ENCODE results near the gene EBI3.
"Not testable (repeated sequence)": the region's sequence is repeated elsewhere in the genome, so short reads cannot be mapped to it uniquely, and the experiment has no call there.

Gene EBI3

DNA sequence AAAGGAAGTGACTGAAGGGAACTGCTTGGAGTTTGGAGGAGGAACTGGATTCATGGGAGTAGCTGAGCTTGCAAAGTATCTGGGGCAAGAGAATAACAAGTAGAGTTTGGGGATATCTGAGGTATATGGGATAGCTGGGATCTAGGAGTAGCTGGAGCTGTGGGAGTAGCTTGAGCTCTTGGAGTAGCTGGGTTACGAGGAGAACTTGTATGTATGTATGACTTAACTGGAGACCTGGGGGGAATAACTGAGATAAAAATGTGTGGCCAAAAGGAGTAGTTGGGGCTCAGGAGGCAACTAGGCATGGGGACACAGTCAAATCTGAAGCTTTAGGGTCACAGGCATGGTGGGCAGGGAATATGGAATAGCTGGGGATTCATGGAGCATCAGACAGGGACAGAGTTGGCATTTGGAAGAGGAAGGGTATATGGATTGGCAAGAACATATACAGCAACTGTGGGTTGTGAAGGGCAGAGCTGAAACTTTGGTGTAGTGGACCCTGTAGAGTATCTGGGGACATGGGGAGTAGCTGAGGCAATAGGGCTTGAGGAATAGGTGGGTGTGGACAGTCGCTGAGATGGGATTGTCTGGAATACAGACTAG lies 28.3 kb upstream of the EBI3 start:
- DNase-seq = no peak

DNA sequence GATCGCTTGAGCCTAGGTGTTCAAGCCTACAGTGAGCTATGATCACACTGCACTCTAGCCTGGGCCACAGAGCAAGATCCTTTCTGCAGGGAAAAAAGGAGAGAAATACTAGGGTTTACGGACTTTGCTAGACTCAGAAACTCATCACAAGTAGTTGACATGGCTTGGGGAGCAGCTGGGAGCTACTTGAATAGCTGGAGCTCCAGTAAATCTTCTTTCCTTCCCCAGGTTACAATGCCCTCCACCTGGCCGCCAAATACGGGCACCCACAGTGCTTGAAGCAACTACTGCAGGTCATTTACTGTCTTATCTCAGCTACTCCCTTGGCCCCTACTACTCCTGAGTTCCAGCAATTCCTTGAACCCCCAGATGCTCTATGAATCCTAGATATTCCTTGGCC lies 27.5 kb upstream of the EBI3 start:
- no peak for DNase-seq

DNA sequence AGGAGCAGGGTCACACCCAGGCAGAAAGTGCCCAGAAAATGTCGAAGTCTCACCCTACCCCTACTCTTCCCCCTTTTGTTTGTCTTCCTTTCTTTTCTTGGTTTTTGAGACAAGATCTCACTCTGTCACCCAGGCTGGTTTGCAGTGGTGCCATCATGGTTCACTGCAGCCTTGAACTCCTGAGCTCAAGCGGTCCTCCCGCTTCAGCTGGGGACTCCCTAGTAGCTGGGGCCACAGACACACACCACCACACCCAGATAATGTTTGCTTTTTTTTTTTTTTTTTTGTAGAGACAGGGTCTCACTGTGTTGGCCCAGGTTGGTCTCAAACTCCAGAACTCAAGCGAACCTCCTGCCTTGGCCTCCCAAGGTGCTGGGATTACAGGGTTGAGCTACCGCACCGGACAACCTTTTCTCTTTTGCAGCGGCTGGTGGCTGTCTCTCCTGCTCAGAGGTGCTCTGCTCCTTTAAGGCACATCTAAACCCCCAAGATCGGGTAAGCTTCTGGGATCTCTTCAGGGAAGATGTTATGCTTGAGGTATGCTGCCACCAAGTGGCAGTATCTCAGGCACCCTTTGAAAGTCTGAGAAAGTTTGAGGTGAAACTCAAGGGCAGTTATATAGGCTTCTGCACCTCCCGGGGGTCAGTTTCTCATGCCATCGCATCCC lies 22.4 kb upstream of the EBI3 start:
- no peak for DNase-seq

DNA sequence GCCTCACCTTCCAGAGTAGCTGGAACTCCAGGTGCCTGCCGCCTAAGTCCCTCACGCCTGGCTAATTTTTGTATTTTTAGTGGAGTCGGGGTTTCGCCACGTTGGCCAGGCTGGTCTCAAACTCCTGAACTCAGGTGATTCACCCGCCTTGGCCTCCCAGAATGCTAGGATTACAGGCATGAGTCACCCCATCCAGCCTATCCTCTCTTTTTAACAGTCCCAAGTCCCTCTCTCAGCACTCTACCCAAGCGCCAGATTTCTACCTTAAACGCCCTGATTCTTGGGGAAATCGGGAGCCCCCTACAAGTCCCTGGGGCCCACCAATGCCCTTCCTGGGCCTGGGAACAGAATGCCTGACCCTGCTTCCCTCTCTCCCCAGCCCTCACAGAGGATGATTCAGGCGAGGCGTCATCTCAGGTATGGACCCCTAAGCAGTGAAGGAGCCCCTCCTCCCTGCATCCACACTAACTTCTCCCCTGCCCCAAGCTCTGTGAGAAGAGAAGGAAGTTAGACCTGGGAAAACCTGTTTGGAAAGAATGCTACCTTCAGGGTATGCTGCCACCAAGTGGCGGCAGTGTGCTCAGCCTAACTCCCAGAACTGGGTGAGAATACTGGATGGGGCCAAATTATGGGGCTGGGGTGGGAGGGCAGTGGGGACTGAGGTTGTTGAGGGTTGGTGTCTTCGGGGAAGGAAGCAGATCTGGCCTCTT lies 20.8 kb upstream of the EBI3 start:
- no peak for DNase-seq

DNA sequence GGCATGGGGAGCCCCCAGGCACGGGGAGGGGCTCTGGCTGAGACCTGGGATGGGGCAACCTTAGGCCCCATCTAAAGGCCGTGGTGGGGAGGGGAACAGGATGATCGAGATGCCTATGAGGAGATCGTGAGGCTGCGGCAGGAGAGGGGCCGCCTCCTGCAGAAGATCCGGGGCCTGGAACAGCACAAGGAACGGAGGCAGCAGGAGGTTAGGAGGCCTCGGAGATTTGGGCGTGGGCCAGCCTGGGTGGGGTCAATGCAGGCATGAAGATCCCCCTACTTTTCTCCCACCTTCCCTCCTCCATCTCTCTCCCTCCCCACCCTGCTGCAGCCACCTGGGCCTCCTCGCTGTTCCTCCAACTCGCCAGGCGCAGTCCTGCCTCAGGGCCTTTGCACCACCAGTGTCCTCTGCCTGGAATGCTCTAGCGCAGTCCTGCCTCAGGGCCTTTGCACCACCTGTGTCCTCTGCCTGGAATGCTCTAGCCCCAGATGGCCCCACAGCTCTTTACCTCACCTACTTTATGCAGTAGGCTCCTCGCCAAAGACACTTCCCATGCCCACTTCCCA lies 19.1 kb upstream of the EBI3 start:
- no peak for DNase-seq

DNA sequence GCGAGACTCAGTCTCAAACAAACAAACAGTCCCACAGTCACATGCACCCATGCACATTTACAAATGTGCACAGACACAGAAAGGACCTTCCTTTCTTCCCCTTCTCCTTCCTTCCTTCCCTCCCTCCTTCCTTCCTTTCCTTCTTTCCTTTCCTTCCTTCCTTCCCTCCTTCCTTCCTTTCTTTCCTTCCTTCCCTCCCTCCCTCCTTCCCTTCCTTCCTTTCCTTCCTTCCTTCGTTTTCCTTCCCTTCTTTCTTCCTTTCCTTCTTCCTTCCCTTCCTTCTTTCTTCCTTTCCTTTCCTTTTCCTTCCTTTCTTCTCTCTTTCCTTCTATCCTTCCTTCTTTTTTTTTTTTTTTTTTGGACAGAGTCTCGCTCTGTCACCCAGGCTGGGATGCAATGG lies 16.2 kb upstream of the EBI3 start:
- DNase-seq = no peak

DNA sequence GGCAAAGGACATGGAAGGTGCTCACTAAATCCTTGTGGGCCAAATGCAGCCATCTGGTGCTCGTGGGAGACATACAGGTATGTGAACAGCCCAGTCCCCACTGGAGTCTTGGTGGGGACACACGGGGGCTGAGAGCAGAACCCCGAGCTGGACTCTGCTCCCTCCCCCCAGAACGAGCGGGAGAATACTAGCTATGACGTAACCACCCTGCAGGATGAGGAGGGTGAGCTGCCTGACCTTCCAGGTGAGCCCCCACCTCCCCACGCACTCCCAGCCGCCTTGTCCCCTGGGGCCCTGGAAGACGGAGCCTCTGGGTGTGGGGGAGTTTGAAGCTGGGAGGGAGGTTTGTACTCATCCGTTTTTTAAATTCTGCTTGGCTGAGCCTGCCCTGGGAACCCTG lies 13.5 kb upstream of the EBI3 start:
- DNase-seq = no peak

DNA sequence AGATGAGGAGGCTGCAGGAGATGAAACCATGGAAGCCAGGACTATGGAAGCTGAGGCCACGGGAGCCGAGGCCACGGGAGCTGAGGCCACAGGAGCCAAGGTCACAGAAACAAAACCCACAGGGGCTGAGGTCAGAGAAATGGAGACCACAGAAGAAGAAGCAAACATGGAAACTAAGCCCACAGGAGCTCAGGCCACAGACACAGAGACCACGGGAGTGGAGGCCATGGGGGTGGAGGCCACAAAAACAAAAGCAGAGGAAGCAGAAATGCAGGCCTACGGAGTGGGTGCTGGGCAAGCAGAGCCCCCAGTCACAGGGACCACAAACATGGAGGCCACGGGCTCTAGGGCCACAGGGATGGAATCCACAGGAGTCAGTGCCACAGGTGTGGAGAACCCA lies 12.5 kb upstream of the EBI3 start:
- DNase-seq = no peak

DNA sequence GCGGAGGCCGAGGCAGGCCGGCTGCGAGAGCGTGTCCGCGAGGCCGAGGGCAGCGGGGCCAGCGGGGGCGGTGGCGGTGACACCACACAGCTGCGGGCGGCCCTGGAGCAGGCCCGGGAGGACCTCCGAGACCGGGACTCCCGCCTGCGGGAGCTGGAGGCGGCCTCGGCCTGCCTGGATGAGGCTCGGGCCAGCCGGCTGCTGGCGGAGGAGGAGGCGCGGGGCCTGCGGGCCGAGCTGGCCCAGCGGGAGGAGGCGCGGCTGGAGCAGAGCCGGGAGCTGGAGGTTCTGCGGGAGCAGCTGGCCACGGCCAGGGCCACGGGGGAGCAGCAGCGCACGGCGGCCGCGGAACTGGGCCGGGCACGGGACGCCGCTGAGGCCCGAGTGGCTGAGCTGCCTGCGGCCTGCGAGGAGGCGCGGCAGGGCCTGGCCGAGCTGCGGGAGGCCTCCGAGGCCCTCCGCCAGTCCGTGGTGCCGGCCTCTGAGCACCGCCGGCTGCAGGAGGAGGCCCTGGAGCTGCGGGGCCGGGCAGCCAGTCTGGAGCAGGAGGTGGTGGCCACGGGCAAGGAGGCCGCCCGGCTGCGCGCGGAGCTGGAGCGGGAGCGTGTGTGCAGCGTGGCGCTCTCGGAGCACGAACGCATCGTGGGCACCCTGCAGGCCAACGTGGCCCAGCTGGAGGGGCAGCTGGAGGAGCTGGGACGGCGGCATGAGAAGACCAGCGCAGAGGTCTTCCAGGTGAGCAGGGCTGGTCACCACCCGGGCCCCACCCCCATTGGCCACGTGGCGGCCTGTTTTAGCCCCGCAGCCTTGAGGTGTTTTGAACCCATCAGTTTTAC lies 11.7 kb upstream of the EBI3 start:
- no peak for DNase-seq

DNA sequence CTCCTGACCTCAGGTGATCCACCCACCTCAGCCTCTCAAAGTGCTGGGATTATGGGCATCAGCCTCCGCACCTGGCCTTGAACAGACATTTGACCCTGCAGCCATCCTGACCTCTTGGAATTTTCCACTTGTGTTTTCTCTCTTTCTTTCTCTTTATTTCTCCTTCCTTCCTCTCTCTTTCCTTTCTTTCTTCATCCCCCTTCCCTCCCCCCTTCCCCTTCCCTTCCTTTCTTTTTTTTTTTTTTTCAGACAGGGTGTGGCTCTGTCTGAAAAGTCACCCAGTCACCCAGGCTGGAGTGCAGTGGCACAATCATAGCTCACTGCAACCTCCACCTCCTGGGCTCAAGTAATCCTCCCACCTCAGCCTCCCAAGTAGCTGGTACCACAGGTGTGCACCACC lies 10.8 kb upstream of the EBI3 start:
- DNase-seq = not testable (repeated sequence)

DNA sequence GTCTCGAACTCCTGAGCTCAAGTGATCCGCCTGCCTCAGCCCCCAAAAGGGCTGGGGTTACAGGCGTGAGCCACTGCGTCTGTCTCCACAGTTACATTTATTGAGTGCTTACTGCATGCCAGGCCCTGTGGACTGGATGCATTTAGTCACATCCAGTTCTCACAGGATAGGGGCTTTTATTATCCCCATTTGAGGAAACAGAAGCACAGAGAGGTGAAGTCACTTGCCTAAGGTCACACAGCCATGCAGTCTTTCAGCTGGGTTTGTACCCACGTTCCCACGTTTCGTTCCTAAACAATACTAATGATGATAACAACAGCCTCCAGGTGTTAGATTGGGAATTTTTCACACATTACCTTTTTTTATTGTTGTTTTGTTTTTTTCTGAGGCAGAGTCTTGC lies 9.1 kb upstream of the EBI3 start:
- no peak for DNase-seq

DNA sequence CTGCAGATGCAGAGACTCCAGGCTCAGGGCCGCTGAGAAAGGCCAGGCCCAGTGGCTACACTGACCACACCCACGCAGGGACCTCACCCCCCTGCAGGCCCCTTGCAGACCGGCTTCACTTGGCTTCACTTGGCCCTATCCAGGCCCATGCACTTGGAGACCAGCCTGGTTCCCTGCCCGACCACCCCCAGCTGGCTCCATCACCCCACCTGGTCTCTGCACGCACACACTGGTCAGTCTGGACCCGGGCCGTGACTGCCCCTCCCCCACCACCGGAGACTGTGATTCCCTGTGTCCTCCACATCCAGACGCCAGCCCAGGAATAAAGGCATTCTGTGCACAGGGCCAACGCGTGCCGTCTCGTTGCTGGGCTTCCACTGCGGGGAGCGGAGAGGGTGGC lies 4.9 kb upstream of the EBI3 start:
- DNase-seq = peak; percentile 64

DNA sequence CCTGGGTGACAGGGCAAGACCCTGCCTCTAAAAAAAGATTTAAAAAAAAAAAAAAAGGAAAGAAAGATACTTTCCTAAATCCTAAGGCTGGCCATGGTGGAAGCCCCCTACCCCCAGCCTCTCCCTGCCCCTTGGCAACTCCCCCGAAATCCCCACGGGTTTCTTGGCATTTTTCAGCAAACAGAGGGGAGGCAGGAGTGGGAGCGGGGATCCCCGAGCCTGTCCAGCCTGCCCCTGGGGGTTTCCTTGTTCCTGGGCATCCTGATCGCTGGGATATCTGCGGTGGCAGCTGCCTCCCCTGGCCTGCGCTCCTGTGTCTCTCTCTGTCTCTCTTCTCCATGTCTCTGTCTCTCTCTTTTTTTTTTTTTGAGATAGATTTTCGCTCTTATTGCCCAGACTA lies 3.4 kb upstream of the EBI3 start:
- DNase-seq = no peak

DNA sequence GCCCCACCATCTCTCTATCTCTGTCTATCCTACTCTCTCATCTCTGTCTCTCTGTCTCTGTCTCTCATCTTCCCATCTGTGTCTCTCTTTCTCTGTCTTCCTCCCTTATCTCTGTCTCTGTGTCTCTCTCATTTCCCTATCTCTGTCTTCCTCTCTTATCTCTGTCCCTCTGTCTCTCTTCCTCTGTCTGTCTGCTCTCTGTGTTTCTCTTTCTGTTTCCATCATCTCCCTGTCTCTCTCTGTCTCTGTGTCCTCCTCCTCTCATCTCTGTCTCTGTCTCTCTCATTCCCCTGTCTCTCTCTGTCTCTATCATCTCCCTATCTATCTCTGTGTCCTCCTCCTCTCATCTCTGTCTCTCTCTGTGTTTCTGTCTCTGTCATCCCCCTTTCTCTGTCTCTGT lies 1.6 kb upstream of the EBI3 start:
- no peak for DNase-seq

DNA sequence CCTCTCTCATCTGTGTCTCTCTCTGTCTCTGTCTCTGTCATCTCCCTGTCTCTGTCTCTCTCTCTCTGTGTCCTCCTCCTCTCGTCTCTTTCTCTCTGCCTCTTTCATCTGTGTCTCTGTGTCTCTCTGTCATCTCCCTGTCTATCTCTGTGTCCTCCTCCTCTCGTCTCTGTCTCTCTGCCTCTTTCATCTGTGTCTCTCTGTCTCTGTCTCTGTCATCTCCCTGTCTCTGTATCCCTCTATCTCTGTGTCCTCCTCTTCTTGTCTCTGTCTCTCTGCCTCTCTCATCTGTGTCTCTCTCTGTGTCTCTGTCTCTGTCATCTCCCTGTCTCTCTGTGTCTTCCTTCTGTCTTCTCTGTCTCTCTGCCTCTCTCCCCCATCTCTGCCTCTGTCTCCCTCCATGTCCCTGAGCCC lies 551 bp upstream of the EBI3 start:
- DNase-seq = no peak

DNA sequence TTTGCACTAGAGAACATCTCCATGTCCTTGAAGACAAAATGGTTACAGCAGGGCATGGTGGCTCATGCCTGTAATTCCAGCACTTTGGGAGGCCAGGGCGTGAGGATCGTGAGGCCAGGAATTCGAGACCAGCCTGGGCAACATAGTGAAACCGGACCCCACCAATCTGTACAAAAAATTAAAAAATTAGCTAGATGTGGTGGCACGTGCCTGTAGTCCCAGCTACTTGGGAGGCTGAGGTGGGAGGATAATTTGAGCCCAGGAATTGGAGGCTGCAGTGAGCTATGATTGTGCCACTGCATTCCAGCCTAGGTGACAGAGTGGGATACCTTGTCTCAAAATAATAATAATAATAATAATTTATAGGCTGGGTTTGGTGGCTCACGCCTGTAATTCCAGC lies 914 bp downstream of the EBI3 start:
- not testable (repeated sequence) for DNase-seq

DNA sequence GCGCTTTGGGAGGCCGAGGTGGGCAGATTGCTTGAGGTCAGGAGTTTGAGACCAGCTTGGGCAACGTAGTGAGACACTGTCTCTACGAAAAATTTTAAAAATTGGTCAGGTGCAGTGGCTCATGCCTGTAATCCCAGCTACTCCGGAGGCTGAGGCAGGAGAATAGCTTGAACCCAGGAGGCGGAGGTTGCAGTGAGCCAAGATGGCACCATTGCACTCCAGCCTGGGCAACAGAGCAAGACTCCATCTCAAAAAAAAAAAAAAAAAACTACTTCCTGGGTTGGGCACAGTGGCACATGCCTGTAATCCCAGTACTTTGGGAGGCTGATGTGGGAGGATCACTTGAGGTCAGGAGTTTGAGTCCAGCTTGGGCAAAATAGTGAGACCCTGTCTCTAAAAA lies 2.2 kb downstream of the EBI3 start:
- DNase-seq = not testable (repeated sequence)

DNA sequence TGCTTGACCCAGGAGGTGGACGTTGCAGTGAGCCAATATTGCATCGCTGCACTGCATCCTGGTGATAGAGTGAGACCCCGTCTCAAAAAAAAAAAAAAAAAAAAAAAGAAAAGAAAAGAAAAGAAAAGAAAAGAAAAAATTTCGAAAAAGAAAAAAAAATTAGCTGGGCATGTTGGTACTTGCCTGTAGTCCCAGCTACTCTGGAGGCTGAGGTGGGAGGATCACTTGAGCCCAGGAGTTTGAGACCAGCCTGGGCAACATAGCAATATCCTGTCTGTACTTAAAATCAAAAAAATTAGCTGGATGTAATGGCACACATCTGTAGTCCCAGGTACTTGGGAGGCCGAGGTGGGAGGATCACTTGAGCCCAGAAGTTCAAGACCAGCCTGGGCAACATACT lies 2.8 kb downstream of the EBI3 start:
- DNase-seq = not testable (repeated sequence)

DNA sequence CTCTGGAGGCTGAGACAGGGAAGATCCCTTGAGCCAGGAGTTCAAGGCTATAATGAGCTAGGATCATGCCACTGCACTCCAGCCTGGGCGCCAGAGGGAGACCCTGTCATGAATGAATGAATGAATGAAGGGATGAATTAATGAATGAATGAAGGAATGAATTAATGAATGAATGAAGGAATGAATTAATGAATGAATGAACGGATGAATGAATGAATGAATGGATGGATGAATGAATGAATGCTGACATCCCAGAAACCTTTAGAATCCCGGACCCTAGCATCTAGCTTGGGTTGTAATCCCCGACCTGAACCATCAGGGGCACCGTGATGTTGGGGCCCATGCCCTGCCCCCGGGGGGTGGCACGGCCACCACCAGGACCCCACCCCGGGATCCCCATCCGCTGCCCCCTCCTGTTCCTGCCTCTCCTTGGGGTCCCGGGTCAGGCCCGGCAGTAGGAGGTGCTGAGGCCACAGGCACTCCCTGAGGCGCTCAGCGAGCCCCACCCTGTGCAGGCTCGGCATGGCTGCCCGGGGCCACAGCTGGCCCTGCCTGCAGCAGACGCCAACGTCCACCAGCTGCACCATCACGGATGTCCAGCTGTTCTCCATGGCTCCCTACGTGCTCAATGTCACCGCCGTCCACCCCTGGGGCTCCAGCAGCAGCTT lies 3.4 kb downstream of the EBI3 start:
- DNase-seq = no peak

DNA sequence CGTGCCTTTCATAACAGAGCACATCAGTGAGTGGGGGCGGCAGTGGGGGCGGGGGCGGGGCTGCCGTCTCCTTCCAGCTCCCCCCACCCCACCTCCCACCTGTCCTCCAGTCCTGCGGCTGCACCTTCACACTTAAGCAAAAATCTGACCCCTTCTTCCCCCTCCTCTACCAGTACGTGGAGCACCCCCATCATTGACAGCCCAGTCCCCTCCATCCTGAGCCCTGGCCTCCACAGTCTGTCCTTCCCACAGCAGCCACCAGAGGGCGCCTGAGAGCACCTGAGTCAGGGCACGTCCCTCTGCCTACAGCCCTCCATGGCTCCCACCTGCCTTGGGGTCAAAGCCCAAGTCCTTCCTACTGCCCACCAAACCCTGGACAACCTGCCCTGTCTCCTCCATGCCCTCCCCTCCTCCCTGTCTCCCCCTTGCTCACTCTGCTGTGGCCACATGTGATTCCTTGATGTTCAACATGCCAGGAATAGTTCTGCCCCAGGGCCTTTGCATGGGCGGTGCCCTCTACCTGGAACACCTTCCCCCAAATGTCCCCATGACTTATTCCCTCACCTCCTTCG lies 4.0 kb downstream of the EBI3 start:
- DNase-seq = peak; percentile 63

DNA sequence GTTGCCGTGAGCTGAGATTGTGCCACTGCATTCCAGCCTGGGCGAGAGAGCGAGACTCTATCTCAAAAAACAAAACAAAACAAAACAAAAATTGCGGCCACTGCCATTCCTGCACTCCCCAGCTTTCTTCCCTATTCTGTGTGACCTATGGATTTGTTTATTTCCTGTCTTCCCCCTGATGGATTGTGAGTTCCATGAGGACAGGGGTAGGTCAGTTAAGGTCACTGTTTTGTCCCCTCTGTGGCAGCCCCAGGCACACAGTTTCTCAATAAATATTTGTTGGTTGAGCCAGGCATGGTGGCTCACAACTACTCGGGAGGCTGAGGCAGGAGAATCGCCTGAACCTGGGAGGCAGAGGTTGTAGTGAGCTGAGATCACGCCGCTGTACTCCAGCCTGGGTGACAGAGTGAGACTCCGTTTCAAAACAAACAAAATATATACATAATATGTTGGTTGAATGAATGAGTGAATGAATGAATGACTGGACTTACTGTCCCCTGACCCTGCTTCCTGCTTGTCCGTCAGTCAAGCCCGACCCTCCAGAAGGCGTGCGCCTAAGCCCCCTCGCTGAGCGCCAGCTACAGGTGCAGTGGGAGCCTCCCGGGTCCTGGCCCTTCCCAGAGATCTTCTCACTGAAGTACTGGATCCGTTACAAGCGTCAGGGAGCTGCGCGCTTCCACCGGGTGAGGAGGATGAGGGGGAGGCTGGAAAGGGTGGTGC lies 5.0 kb downstream of the EBI3 start:
- DNase-seq = no peak

DNA sequence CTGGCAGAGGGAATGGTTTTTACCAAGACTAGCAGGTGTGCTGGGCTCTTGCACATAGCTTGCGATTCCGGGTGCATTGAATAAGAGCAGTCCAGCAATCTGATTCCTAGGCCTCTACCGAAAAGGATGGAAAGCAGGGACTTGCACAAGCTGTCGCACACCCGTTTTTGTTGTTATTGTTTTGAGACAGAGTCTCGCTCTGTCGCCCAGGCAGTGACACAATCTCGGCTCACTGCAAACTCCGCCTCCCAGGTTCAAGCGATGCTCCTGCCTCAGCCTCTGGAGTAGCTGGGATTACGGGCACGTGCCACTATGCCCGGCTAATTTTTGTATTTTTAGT lies 5.5 kb downstream of the EBI3 start:
- no peak for DNase-seq

Data from left hindlimb (tissue), 1 donor.